Measurements from ENCODE around the gene DPYD.

DPYD gene

DNA sequence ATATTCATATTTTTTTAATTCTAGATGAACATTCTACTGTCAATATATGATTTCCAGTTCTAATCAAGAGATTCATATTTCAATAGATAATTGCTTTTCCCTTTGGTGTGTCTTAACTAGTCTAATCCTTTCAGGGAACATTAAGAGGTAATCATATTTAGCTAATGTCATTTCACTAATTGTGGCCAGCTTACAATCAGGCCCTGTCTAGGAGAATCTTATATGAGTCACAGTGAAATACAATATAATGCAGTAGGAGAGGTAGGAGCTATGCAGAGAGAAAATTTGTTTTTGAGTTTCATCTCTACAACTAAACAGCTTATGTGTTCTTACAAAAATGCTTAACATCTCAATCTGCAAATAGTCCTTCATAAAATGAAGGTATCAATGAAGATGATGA is 85.9 kb downstream of the DPYD start:
- no peak for DNase-seq

DNA sequence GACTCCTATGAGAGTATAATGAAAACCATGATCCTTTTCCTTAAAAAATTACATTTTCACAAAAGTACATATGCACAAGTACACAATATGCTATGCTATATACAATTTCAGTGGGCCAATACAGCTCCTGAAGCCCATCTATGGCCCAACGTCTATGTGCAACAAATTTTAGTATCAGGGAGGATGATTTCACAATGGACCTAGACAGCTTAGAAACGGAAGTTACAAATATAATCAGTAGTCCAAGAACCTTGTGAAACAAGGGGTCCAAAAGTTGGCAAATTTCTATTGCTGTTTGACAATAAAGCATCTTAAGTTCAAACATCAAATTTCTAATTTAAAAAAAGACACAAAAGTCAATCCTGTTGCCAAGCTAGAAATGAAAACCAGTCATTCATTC is 87.0 kb downstream of the DPYD start:
- DNase-seq, result no peak

DNA sequence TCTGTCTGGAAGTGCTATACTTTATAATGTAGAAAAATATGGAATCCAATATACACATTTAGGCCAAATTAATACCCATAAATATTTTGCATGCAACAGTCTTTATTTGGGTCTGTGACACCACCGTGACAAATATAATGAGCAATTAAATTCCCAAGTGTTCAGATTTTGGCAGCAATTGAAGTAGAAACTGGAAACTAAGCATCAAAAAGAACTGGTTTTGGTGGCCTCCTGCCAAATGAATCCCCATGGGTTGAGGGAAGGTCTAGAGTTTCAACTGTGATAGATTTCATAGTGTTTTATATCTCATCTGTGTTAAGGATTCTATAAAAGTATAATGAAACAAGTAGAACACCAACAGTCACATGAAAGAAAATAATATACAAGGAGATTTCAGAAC is 88.4 kb downstream of the DPYD start:
- DNase-seq, result no peak

DNA sequence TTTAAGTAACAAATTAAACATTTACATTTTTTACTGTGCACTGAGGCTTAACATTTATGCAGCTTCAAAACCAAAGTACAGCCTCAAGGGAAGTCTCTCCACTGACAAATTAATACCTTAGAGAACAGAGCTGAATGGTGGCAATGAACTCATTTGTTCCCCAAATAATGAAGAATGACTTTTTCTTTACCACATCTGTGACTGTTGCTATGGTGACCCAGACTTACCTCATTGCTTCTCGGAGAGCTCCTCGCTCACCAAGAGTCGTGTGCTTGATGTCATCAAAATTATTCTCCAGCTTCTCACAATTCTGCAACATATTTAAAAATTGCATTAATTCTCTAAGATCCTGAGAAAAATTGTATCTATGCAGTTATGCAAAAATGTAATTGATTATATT is 92.9 kb downstream of the DPYD start:
- no peak for DNase-seq

DNA sequence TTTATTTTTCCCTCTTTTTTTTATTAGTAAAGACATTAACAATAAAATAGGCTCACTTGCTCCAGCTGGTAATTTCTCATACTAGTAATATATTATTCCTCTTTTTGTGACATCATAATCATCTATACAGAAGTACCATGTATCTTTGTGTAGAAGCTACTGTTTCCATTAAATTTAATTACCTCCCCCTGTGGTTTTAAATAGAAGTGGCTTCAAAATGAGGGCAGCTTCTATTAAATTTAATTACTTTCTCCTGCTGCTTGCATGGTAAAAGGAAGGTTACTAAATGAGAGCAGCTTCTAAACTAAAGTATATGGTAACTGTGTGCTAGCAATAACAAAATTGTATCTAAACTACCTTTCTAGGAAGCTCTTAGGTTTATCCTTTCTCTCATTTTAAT is 94.0 kb downstream of the DPYD start:
- DNase-seq, result no peak

DNA sequence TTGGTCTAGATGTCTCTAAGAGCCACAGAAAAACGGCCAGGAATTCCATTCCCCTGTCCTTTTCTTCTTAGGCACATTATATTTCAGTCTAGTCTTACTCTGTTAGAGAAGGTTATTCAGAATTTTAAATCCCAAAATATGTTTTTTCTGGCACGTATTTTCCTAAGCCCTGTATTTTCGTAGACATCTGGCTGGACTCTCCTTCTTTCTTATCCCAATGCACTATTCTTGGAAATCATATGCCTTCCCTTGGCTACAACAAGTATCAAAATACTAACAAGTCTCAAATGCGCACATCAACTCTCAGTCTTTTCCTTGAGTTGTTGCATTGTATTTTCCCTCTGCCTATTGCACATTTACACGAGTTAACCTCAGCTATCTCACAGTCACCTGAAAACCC is 96.2 kb downstream of the DPYD start:
- DNase-seq, result no peak

DNA sequence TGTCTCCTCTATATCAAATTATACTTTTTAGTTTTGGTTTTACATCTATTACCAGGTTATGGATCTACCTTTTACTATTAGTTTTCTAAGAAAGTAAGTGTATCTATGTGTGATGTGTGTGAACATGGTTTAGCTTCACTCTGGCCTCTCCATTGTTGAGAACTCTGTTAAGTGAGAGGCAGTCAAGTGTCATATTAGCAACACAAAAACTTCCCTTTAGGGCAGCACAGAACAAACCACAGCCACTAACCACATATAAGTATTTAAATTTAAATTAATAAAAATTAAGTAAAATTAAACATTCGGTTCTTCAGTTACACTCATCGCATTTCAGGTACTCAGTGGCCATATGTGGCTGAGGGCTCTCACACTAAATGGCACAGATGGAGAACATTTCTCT is 96.6 kb downstream of the DPYD start:
- no peak for DNase-seq

DNA sequence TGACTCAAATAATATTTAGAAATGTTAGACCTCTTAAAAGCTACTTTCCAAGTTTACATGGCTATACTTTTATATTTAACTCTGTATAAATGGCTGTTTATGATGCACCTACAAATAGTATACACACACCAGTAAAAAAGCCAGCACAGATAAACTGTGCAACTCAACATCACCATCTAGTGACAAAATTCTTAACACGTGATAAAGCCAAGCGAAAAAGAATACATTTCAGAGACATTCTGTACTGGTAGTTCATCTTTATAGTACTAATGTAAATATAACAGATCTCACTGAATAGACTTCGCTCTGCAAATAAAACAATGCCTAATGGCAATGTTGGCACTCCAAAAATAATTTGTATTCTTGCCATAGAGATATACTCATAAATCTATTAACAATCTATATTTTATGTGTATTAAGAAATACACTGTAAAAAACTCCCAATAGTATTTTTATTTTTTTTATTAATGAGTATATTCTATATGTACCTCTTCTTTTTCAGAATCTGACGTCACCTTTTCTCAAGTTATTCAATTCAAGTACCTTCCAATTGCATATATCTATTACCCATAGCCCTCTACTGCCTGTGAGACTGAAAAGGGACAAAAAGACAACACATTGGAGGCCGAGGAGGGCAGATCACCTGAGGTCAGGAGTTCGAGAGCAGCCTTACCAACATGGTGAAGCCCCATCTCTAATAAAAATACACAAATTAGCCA is 100.2 kb downstream of the DPYD start:
- peak; percentile 1 for DNase-seq

DNA sequence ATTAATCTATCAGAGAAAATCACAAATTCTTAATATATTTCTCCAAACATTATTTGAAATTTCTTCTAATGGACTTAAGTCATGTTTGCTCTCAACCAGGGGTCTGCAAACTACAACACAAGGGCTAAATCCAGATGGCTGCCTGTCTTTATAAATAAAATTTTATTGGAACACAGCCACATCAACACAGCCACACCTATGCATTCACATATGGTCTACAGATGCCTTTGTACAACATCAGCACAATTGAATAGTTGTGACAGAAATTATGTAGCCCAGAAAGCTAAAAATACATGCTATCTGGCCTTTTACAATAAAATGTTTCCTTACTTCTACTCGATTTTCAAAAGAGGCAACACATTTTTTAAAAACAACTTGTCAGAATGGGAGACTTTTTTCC is 103.9 kb downstream of the DPYD start:
- DNase-seq, result no peak

DNA sequence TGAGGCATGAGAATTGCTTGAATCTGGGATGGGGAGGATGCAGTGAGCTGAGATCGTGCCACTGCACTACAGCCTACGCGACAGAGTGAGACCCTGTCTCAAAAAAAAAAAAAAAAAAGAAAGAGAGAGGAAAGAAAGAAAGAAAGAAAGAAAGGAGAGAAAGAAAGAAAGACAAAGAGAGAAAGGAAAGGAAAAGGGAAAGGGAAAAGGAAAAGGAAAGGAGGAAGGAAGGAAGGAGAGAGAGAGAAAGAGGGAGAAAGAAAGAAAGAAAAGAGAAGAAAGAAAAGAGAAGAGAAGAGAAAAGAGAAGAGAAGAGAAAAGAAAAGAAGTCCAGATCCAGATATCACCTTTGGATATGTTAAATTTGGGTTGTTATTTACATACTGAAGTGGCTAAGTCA is 106.0 kb downstream of the DPYD start:
- no peak for DNase-seq

DNA sequence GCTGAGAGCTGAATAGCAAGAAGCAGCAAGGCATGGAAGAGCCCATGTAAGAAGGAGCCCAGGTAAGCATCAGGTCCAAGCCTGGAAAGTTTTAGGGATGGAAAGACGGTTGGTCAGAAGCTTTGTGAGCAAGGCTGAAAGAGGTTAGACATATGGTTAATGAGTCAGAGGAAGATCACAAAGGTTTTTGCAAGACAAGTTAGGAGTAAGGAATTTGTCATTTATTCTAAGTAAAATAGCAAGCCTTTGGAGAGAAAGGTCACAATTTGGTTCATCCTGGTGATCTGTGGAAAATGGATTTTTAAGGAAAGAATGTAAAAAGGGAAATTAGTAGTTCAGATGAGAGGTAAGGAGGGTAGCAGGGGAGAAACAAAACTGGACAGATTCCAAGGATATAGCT is 106.7 kb downstream of the DPYD start:
- no peak for DNase-seq

DNA sequence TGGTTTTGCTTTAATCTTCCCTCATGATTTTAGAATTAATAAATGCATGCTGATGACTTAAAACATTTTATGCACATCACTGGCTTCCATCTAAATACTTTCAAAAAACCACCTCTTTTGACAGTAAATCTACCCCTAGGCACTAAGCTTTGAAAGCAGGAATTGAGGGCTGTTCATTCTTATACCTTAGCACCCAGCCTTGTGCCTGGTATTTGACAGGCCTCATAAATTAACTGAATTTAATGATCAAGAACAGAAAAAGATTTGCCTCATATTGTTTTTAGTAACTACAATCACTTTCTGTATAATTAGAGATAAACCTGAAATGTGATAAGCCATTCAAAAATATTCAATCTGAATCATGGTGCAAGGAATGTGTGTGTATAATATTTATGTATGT is 108.8 kb downstream of the DPYD start:
- DNase-seq, result no peak

DNA sequence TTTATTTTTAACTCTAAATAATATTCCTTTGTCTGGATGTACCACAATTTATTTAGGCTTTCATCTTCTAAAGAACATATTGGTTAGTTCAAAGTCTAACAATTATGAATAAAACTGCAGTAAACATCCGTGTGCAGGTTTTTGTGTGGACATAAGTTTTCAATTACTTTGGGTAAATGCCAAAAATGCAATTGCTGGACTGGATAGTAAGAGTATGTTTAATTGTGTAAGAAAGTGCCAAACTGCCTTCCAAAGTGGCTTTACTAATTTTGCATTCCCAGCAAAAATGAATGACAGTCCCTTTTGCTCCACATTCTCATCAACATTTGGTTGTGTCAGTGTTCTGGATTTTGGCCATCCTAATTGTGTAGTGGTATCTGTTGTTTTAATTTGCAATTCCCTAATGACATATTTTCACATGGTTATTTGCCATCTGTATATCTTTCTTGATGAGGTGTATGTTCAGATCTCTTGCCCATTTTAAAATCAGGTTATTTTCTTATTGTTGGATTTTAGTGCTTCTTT is 113.8 kb downstream of the DPYD start:
- no peak for DNase-seq

DNA sequence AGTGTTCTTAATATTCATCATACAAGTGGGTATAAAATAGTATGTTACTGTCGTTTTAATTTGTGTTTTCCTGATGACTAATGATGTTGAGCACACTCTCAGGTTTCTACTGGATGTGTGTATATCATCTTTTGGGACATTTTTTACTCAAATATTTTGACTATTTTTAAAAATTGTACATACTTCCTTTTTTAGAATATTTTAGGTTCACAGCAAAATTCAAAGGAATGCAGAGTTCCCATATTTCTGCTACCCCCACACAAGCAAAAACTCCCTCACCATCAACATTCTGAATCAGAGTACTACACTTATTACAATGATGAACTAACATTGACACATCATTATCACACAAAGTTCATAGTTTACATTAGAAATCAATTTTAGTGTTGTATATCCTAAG is 114.5 kb downstream of the DPYD start:
- no peak for DNase-seq

DNA sequence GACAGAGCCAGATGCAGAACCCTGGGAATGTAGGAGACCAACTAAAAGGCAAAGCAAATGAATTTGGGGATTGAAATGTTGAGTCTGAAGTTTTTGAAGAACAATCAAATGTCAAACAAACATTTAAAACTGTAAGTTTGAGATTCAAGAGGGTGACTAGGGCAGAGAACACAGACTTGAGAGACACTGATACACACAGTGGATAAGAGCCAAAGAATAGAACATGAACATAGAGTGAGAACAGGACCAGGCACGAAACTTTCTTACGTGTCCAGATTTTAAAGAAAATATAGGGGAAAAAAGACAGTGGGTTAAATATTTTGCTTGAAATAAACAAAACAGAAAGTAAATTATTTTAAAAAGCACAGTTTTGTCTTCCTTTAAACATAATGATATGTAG is 115.7 kb downstream of the DPYD start:
- DNase-seq, result no peak

DNA sequence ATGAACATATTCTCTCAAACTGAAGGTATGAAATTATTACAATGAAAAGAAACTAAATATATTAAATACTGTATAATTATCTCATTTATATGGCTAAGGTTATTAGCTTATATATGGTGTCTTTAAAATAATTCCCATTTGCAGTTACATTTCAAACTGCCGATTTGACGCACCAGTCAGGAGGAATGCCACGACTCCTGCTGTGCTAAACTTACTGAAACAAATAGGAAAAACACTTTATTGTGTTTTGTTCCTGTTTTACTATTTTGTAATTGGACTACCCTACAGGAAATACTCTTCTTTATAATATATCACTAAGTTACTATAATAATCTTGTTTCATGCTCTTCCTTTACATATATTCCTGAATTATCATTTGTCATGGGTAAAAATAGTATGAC is 117.8 kb downstream of the DPYD start:
- DNase-seq, result no peak

DNA sequence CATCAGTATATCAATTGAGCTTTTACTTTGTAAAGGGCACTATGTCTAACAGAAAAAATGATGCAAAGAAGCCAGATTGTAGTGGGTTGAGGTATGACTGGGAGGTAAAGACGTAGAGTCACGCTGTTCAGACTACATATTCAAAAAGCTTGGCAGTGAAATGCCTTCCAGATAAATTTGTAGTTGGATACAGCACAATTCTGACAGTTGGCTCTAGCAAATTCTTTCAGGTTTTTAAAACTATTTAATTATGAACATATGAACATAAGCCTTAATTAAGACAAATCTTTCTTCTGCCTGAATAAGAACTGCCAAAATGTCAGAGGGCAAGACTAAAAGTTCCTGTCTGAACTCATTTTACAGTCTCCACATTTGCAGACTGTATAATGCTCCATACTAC is 118.8 kb downstream of the DPYD start:
- DNase-seq, result no peak

DNA sequence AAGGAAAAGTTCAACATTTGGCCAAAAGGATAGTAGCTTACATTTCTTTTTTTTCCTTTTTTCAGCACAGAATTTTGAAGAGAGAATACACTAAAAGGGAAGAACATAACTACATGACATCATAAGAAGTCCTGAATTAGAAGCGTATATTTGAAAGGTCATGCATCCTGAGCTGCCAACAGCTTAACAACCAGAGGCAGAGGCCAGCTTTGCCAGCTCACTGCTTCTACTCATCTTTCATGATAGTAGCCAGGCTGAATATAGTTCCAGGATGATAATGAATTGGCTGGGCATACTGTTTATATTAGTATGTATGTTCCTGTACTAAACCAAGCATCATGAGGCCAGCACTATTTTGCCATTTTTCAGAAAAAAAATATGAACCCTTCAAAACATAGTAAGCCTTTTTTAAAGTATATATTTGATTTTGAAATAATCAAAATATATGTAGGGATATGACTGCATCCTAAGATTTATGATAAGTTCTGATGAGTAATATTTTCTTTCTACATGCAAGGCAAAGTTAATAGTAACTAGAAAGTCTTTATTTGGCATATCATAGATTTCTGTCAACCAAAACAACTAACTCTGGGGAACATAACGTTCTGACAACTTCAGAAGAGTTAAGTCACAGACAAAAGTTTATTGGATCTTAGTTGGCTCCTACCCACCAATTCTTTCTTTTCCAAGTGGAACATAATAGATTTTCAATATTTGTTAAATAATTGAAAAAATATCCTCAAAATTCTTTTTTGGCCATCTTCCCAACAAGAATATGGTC is 123.2 kb downstream of the DPYD start:
- no peak for DNase-seq

DNA sequence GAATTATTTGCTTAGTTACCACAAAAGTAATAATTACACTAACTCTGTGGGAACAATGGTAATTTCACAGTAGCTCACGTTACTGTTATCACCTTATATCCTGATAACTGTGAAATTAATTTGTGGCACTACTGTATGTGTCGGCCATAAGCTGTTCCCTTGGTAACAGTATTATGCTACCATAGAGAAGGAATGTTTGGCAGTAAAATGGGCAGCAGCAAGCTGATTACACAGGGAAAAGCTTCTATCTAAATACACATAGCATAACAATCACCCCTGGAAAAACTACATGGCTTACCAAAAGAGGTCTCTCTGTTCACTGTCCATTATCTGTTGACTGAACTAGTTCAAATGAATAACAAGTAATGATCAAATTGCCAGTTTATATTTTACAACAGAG is 124.1 kb downstream of the DPYD start:
- no peak for DNase-seq

DNA sequence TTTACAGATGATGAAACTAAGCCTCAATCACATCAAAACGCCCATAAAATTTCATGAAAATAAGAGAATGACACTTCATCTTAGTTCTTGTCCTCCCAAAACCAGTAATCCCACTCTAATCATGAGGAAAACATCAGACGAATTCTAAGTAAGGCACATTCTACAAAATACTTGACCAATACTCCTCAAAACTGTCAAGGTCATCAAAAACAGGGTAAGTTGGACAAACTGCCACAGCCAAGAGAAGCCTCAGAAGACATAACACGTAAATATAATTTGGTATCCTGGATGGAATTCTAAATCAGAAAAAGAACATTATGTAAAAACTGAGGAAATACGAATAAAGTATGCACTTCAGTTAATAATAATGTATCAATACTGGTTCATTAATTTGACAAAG is 128.2 kb downstream of the DPYD start:
- DNase-seq, result no peak

DNA sequence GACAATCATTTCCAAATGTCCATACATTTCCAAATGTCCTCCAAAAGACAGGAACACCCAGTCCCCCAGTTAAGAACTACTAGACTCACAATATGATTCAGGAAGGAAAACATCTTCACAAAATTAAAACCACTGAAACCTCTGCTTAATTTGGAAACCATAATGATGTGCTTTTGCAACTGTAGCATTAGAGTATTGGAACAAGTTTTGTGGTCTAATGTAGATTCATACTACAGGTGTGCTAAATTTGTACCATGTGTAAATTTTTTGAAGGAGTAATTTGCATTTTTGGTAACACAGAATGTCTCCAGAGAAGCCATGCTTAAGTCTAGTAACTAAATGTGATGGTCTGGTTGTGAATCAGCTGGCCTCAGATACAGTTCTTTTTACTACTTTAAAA is 129.6 kb downstream of the DPYD start:
- DNase-seq, result no peak

DNA sequence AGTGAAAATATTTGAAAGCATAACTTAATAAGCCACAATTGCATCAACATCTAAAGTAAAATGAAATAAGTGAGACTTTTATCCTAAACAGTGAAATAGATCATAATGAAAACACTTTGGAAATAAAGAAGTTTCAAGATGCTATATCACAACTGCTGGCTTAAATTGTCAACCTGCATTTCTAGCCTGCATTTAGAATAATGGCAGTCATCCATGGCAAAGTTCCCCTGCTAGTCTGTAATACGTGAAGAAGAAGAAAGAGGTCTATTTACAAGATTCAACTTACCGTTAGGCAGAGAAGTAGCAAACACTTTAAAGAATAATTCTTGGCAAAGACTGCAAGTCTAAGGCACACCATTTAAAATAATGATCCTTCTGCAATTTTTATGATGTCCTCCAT is 133.6 kb downstream of the DPYD start:
- DNase-seq, result no peak

DNA sequence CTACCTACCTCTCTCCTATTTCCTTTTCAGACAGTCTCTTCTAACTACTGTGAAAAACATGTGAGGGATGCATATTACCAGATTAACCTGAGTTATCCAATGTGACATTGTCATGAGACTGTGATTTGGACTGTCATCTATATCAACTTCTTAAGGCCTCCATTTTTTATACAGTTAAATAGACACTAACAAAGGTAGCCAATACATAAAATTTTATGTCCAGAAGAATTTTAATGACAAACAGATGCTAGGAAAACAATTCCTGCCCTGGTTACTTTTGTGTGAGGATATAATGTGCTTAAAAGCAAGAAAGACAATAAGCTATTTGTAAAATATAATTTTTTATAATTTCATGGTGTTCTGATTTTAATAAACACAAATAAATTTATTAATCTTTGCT is 136.2 kb downstream of the DPYD start:
- no peak for DNase-seq

DNA sequence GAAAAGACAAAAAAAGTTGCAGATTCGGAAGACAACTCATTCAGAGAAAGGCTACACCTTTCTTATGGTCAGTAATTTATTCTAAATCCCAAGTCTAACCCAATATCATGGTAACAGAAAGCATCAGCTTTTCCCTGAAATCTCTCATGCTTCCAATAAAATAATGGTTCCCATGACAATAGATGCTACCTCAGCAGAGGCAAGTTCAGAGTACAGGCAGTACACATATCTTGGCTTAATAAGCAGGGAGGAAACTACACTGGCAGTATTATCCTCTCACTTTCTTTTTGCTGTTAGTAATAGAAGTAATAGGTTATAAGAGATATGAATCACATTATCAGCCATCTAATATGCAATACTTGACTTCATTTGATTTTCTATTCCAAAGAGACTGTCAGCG is 137.1 kb downstream of the DPYD start:
- DNase-seq, result no peak
